Activated CD4-positive, alpha-beta memory T cell treated with anti-CD3 and anti-CD28 coated beads, Interleukin-2, amount 10 ng/mL, durations not matched to agents 7 days and 5 days (primary cell): ENCODE measurements around the gene NSF. TPM values are rescaled to one million over a fixed set of nuclear protein-coding genes. Genes with fewer than 3 reads are reported as not detected.
"Not testable (repeated sequence)": the region's sequence is repeated elsewhere in the genome, so short reads cannot be mapped to it uniquely, and the experiment has no call there.

Experiments
- CTCF ChIA-PET: fragments of 350-600 bp; sonication (Branson Sonifier 250); formaldehyde crosslinking; loops from one replicate; lab custom pipeline; 2021; ENCODE audit warnings: antibody characterized with exemption, inconsistent platforms; lab: Charles Lee
- POLR2A ChIA-PET: fragments of 350-600 bp; sonication (Branson Sonifier 250); formaldehyde crosslinking; loops from one replicate; lab custom pipeline; 2021; ENCODE audit warnings: antibody characterized with exemption; lab: Charles Lee
- DNase-seq: peaks from one replicate; pipeline ENCODE4 v3.0.0-alpha.2; 2020
- H3K27ac Mint-ChIP-seq: one replicate; pipeline ENCODE4 v1.8.0; 2021; ENCODE audit warnings: mild to moderate bottlenecking, mixed read lengths
- H3K27me3 Mint-ChIP-seq: one replicate; pipeline ENCODE4 v1.8.0; 2021; ENCODE audit warnings: mixed read lengths
- H3K36me3 Mint-ChIP-seq: one replicate; pipeline ENCODE4 v1.8.0; 2021; ENCODE audit warnings: low read depth, mixed read lengths
- H3K4me1 Mint-ChIP-seq: one replicate; pipeline ENCODE4 v1.8.0; 2021; ENCODE audit warnings: mixed read lengths
- H3K4me3 Mint-ChIP-seq: one replicate; pipeline ENCODE4 v1.8.0; 2021; ENCODE audit warnings: mild to moderate bottlenecking, mixed read lengths
- H3K9me3 Mint-ChIP-seq: one replicate; pipeline ENCODE4 v1.8.0; 2021; ENCODE audit warnings: mixed read lengths
- total RNA-seq, 2 experiments: library from RNA; stranded (reverse); gene quantifications; one replicate each; pipeline ENCODE4 v1.2.3, GENCODE V29; 2021

The NSF gene
- total RNA-seq, 2 experiments from 2014 or later = 48.6 to 49.6 TPM

DNA sequence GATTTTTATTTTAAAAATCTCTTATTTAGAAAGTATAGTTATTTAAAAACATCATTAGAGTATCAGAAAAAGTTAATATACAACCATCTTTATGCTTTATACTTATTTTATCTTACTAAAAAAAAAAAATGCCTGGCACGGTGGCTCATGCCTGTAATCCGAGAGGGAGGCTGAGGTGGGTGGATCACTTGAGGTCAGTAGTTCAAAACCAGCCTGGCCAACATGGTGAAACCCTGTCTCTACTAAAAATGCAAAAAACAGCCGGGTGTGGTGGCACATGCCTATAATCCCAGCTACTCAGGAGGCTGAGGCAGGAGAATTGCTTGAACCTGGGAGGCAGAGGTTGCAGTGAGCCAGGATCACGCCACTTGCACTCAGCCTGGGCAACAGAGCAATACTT is 167.1 kb downstream of the NSF start:
- H3K4me3 Mint-ChIP-seq, H3K4me1 Mint-ChIP-seq, H3K9me3 Mint-ChIP-seq, CTCF ChIA-PET, H3K27ac Mint-ChIP-seq, POLR2A ChIA-PET, H3K27me3 Mint-ChIP-seq, DNase-seq: not testable (repeated sequence)
- H3K36me3 Mint-ChIP-seq = peaks cover 27% of the 10 kb centered on the region

DNA sequence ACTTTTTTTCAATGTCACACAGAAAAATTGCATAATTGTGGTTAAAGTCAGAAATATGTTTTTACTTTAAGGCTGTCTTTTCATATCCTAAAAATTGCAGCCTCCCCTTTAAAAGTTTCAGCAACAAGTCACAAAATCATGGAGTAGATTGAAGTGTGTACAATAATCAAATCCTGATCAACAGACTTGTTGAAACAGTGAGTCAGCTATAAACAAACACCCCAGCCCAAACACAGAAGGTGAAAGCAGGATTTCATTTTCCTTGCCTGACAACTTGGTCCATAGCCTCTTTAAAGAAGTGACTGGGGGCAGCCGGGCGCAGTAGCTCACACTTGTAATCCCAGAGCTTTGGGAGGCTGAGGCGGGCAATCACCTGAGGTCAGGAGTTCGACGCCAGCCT is 168.1 kb downstream of the NSF start:
- Mint-ChIP-seq H3K4me3 (no peak overlapping the region), H3K36me3 (peaks cover 24% of the 10 kb centered on the region), H3K9me3 (no peaks in the 10 kb centered on the region), H3K27me3 (no peaks in the 10 kb centered on the region), H3K27ac (no peak overlapping the region), H3K4me1 (peaks cover 7% of the 10 kb centered on the region)
- CTCF ChIA-PET = no interaction called here
- DNase-seq = no peak
- POLR2A ChIA-PET = no interaction called here

DNA sequence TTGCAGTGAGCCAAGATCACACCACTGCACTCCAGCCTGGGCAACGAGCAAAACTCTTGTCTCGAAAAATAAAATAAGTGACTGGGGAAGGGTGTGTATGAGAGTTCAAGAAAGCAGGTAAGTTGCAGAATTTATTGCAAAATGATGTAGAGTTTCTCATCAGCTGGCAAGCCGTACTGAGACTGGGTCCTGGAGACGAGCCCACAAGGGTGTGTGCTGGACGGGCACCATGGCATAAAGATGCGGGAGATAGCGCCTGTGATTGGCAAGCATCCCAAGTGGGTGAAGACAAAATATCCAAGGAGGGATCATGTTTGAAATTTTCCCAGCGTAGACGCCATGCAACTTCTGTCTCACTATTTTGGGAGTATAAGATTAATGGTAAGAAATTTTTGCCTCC is 168.7 kb downstream of the NSF start:
- CTCF ChIA-PET = no interaction called here
- POLR2A ChIA-PET = no interaction called here
- no peak overlapping the region for H3K27ac Mint-ChIP-seq
- H3K4me3 Mint-ChIP-seq = no peak overlapping the region
- H3K27me3 Mint-ChIP-seq = no peaks in the 10 kb centered on the region
- H3K4me1 Mint-ChIP-seq = peaks cover 7% of the 10 kb centered on the region
- no peak for DNase-seq
- H3K36me3 Mint-ChIP-seq = peaks cover 24% of the 10 kb centered on the region
- H3K9me3 Mint-ChIP-seq = no peaks in the 10 kb centered on the region

DNA sequence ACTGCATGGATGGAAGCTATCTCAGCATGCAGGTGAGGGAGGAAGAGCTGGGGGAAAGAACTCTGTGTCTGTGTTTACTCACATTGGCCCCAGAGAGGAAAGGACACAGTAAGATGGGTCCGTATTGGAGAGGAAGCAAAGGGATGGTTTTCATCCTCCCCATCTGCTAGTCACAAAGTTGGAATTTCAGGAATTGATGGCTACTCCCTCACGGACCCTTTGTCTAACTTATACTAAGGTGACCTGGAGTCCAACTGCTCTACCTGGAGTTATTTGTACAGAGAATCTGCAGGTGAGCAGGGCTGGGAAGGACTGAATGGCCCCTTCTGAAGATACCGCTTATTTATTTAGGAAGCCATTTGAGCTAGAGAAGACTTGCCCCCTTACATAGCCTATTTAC is 172.9 kb downstream of the NSF start:
- Mint-ChIP-seq H3K36me3 (no peaks in the 10 kb centered on the region), H3K4me1 (no peaks in the 10 kb centered on the region), H3K4me3 (no peak overlapping the region), H3K9me3 (no peaks in the 10 kb centered on the region), H3K27ac (no peak overlapping the region), H3K27me3 (peaks cover 7% of the 10 kb centered on the region)
- CTCF ChIA-PET = no interaction called here
- no peak for DNase-seq
- POLR2A ChIA-PET = no interaction called here

DNA sequence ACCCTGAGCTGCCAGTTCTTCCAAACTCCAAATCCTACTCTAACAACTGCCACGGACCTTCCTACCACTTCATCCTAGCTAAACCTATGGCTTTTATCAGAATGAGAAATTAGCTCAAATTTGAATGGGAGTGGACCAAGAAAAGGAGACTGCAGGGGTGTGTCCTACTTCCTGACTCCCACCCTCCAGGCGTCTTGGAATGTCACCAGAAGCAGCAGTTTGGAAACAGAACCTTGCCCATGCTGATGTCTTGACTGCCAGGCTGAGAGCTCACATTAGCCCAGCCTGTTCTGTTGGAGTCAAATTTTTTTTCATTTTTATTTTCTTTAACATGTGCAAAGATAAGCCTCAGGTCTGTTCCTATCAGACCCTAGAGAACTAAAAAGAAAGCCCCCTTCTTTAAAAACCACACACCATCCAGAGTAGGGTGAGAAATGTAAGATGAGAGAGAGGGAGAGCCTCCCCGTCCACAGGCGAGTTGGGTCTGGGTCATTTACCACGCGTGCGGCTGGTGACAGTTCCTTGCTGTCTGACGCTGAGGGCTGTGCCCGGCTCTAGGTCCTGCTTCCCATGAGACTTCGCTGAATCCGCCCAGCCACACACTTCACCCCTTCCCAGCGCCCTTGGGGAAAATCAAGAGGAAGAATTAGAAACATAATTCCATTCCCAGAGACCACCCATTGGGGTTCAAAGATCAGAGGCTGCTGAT is 173.7 kb downstream of the NSF start:
- ChIA-PET POLR2A (no interaction called here), CTCF (no interaction called here)
- H3K27me3 Mint-ChIP-seq = peaks cover 8% of the 10 kb centered on the region
- H3K27ac Mint-ChIP-seq = no peak overlapping the region
- H3K36me3 Mint-ChIP-seq = no peaks in the 10 kb centered on the region
- no peaks in the 10 kb centered on the region for H3K9me3 Mint-ChIP-seq
- DNase-seq = no peak
- H3K4me3 Mint-ChIP-seq = no peak overlapping the region
- H3K4me1 Mint-ChIP-seq = no peaks in the 10 kb centered on the region

DNA sequence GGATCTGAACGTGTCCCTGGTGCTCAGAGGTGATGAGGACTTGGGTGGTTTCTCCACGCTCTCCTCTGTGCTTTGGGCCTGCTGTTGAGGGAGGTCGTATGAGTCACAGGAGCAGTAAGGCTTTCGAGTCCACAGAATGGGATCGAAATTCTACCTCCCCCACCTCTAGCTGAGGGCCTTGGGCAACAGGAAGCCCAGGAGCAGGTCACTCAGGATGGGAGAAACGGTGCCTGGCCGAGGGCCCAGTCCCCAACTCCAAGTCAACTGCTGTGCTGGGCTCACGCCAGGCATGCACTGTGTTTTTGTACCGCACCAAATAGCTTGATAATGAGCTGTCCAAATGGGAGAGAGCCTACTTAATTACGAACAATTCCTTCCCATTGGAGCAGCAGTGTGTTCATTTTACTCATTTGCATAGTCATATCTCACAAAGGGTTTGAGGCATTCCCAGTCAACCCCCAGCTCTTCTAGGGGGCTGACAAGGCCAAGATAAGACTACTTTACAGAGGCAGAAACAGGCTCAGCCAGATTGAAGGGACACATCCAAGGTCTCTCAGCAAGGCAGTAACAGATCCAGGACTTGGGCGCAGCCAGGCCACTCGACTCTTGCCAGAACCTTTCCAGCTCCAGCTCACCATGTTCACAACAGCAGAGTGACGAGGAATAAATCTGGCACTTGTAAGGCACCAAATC is 174.4 kb downstream of the NSF start:
- CTCF ChIA-PET = no interaction called here
- H3K9me3 Mint-ChIP-seq = no peaks in the 10 kb centered on the region

DNA sequence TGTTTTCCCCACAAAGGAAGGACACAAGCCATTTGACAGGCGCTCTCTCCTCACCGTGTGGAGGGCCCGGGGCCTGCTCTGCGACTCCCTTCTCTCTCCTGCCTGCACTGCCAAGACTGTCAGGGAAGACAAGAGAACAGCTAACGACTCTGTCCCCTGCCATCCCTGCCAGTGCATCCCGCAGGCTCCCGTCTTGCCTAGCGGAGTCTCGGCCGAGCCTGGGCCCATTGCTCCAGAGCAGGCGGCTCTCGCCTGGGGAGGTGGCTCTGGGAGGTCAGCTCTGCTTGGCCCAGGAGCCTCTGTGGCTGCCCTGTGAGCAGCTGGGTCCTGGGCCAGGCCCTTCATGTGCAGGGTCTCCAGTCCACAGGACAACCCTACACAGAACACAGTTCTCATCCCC is 175.0 kb downstream of the NSF start:
- CTCF ChIA-PET = no interaction called here

More for the DNA sequence above, 174.4 kb downstream of the NSF start:
- peaks cover 10% of the 10 kb centered on the region for H3K27me3 Mint-ChIP-seq
- no peak for DNase-seq
- POLR2A ChIA-PET = no interaction called here
- no peak overlapping the region for H3K27ac Mint-ChIP-seq
- no peaks in the 10 kb centered on the region for H3K36me3 Mint-ChIP-seq
- H3K4me3 Mint-ChIP-seq = no peak overlapping the region
- peaks cover 1% of the 10 kb centered on the region for H3K4me1 Mint-ChIP-seq

DNA sequence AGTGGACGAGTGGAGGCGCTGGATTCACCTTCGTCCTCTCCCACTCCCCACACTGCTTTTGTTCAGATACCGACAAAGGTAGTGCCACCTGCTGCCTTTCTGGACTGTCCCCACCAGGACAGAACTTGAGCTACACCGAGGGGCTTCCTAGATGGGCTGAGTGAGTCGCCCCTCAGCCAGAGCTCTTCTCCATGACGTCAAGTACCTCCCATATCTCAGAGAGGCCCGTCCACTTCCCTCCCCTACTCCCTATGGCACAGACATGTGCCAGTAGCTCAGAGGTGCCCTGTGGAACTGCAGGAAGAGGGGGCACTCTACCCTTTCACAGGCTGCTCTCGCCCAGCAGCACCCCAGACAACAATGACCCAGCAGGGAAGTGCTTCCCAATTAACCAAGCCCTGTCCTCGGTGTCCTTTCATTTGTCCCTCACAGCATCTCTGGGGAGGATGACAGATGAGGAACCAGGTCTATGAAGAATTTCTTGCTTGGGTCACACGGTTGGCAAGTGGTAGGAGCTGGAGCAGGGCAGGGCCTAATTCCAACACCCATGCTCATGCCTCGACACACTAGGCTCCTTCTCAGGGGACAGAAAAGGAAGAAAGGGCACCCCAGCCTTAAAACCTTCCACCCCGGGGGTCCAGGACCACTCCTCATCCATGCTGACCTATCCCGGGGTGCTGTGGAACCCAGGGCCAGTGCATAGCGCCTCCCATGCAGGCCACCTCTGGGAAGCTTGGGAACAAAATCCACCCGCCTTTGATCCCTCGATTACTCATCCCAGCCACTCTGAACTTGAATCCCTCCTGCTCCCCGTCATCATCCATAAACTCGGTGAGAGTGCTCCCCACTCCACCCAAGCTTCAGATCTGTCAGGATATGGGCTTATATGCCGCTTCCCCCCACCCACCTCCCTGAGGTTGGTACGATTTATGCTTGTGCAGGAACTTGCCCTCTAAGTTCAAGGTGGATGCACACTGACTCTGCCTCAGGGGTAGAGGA is 176.3 kb downstream of the NSF start:
- POLR2A ChIA-PET = no interaction called here
- Mint-ChIP-seq H3K36me3 (no peaks in the 10 kb centered on the region), H3K27me3 (peaks cover 19% of the 10 kb centered on the region), H3K27ac (no peak overlapping the region), H3K4me3 (no peak overlapping the region), H3K9me3 (no peaks in the 10 kb centered on the region), H3K4me1 (peaks cover 6% of the 10 kb centered on the region)
- peak; percentile 14 for DNase-seq
- CTCF ChIA-PET = no interaction called here

More for the DNA sequence above, 175.0 kb downstream of the NSF start:
- Mint-ChIP-seq H3K36me3 (no peaks in the 10 kb centered on the region), H3K27ac (no peak overlapping the region), H3K9me3 (no peaks in the 10 kb centered on the region), H3K4me3 (no peak overlapping the region), H3K4me1 (peaks cover 1% of the 10 kb centered on the region), H3K27me3 (peaks cover 14% of the 10 kb centered on the region)
- POLR2A ChIA-PET = no interaction called here
- DNase-seq = no peak

DNA sequence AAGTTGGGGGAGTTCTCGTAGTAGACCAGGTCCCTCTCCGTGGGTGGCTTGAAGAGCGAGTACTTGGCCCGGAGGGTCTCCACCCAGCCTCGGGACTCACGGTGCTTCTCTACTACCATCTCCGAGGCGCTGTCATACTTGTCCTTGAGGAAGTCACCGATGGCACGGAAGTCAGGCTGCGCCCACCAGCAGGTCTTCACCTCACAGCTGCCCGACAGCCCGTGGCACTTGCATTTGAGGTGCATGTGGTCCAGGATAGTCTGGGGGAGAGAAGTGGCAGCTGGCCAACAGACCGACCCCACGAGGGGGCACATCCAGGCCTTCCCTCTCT is 178.0 kb downstream of the NSF start:
- Mint-ChIP-seq H3K36me3 (no peaks in the 10 kb centered on the region), H3K4me3 (no peak overlapping the region), H3K27ac (no peak overlapping the region), H3K9me3 (no peaks in the 10 kb centered on the region), H3K27me3 (peaks cover 30% of the 10 kb centered on the region), H3K4me1 (peaks cover 18% of the 10 kb centered on the region)
- POLR2A ChIA-PET = no interaction called here
- CTCF ChIA-PET = no interaction called here
- DNase-seq = no peak

DNA sequence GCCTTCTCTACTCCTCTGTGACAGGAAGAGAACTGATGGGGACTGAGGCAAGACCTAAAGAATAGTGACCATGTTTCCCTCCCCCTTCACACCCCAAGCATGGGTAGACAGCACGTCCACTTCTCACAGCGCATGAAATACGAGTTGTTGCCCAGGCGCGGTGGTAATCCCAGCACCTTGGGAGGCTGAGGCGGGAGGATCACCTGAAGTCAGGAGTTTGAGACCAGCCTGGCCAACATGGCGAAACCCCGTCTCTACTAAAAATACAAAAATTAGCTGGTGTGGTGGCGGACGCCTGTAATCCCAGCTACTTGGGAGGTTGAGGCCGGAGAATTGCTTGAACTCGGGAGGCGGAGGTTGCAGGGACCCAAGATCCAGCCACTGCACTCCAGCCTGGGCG is 178.4 kb downstream of the NSF start:
- DNase-seq = peak; percentile 11
- CTCF ChIA-PET, H3K4me3 Mint-ChIP-seq, H3K27ac Mint-ChIP-seq, H3K36me3 Mint-ChIP-seq, H3K9me3 Mint-ChIP-seq, POLR2A ChIA-PET: not testable (repeated sequence)
- H3K27me3 Mint-ChIP-seq = peaks cover 34% of the 10 kb centered on the region
- H3K4me1 Mint-ChIP-seq = peaks cover 18% of the 10 kb centered on the region

DNA sequence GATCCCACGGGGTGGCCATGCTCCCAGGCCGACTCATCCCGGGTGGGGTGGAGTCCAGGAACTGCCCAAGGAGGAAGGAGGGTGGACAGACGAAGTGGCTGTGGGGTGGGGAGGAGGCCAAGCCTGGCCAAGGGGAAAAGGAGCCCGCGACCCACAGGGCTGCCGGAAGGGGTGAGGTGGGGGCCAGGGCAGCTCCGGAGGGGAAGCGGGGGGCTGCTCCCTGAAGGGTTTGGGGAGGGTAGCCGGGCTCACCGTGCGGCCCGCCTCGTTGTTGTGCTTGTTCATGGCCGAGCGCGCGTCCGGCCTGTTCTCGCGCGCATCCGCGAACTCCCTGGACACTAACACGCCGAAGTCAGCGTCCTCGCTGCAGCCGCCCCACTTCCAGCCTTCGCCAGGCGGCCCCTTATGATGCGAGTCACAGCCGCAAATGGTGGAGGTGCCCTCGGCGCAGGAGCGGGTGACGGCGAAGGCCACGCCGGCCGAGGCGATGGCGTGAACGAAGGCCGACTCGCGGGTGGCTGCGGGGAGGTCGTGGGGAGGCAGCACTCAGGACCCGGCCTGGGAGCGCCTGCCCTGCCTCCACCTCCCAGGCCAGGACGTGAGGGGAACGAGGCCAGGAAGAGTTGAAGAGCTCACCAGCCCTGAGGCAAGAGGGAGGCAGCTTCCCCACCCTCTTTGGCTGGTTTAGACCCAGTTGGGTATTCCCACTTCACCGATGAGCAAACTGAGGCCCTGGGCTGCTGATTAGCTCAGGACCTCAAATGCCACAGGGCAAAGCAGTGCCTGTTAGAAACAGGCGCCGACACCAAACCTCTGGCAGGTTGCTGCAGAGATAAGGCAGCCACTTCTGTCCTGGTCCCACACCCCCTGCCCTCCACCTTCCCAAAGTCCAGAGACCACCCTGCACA is 179.3 kb downstream of the NSF start:
- peaks cover 18% of the 10 kb centered on the region for H3K4me1 Mint-ChIP-seq
- H3K9me3 Mint-ChIP-seq = no peaks in the 10 kb centered on the region
- no peak overlapping the region for H3K4me3 Mint-ChIP-seq
- ChIA-PET CTCF (no interaction called here), POLR2A (no interaction called here)
- no peak overlapping the region for H3K27ac Mint-ChIP-seq
- no peaks in the 10 kb centered on the region for H3K36me3 Mint-ChIP-seq
- H3K27me3 Mint-ChIP-seq = peaks cover 39% of the 10 kb centered on the region
- peak; percentile 15 for DNase-seq

DNA sequence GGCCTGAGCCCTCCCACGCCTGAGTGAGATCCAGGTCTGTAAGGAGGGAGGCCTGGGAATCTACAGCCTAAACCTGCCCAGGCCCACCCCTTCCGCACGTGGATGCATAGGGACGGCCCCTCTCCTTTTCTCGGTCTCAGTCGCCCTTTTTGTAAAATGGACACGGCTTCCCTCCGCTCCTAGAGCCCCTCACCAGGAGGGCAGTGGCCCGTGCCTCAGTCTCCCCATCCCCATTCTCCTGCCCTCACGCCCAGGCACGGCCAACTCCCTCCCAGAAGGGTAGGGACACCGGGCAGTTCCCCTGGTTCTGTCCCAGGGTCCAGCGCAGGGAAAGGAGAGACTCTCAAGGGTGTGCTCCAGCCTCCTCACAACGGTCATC is 180.0 kb downstream of the NSF start:
- Mint-ChIP-seq H3K4me1 (peaks cover 18% of the 10 kb centered on the region), H3K9me3 (no peaks in the 10 kb centered on the region), H3K36me3 (no peaks in the 10 kb centered on the region), H3K27ac (no peak overlapping the region), H3K27me3 (peaks cover 42% of the 10 kb centered on the region), H3K4me3 (no peak overlapping the region)
- CTCF ChIA-PET = no interaction called here
- POLR2A ChIA-PET = no interaction called here
- no peak for DNase-seq
